OCI-LY3 (cell line): ENCODE results near the gene CIDEB.

Source experiments
- H2AFZ ChIP-seq: fragments of 200-600, 300-600 bp; shearing (Covaris generic); 2 replicates; pipeline ENCODE4 v1.6.0; 2014; ENCODE audit warnings: antibody characterized with exemption, low read depth, low read length
- H3K27ac ChIP-seq: fragments of 200-600, 300-600 bp; sonication (generic); 2 replicates; pipeline ENCODE4 v1.5.1; 2014; ENCODE audit warnings: mild to moderate bottlenecking, low read length, moderate library complexity, mixed read lengths
- H3K27me3 ChIP-seq: fragments of 200-600, 300-600 bp; sonication (generic); 2 replicates; pipeline ENCODE4 v1.6.1; 2014; ENCODE audit warnings: low read depth, low read length, mixed read lengths
- H3K36me3 ChIP-seq: fragments of 200-600, 300-600 bp; sonication (generic); replicated peaks from 2 replicates; pipeline ENCODE3; 2014; ENCODE audit warnings: low read depth, low read length, mixed read lengths
- H3K4me1 ChIP-seq: fragments of 300-600, 200-600 bp; sonication (generic); 2 replicates; pipeline ENCODE4 v1.6.1; 2014; ENCODE audit warnings: low read length, mixed read lengths
- H3K4me2 ChIP-seq: fragments of 200-600, 300-600 bp; sonication (generic); 2 replicates; pipeline ENCODE4 v1.6.1; 2014; ENCODE audit warnings: low read length, mixed read lengths
- H3K4me3 ChIP-seq: fragments of 300-600, 200-600 bp; sonication (generic); 2 replicates; pipeline ENCODE4 v1.5.1; 2014; ENCODE audit warnings: antibody characterized with exemption, mild to moderate bottlenecking, low read length, moderate library complexity
- H3K79me2 ChIP-seq: fragments of 300-600, 200-600 bp; shearing (Covaris generic); 2 replicates; pipeline ENCODE4 v1.6.1; 2014; ENCODE audit warnings: mild to moderate bottlenecking, low read length, mixed read lengths
- H3K9ac ChIP-seq: fragments of 300-600, 200-600 bp; shearing (Covaris generic); 2 replicates; pipeline ENCODE4 v1.6.0; 2014; ENCODE audit warnings: mild to moderate bottlenecking, low read length, moderate library complexity
- H3K9me3 ChIP-seq: fragments of 200-600, 300-600 bp; shearing (Covaris generic); 2 replicates; pipeline ENCODE4 v1.6.1; 2014; ENCODE audit warnings: low read length, mixed read lengths; ENCODE audit not compliant: insufficient read depth
- H4K20me1 ChIP-seq: fragments of 200-600, 300-600 bp; sonication (generic); 2 replicates; pipeline ENCODE4 v1.6.1; 2016; ENCODE audit warnings: low read length, mixed read lengths; ENCODE audit not compliant: insufficient read depth
- EZH2phosphoT487 ChIP-seq: fragments of 200-600 bp; shearing (Covaris generic); IDR thresholded peaks from 2 replicates; pipeline ENCODE4 v1.6.1; 2018; ENCODE audit warnings: antibody characterized with exemption, mixed run types, low read depth
- TF ChIP-seq, protein P1 (sequence below): fragments of 200-600, 300-600 bp; sonication (generic); IDR thresholded peaks from 2 replicates; pipeline ENCODE4 v1.5.1; 2014; ENCODE audit warnings: antibody characterized with exemption, low read length, low read depth

CIDEB gene

DNA sequence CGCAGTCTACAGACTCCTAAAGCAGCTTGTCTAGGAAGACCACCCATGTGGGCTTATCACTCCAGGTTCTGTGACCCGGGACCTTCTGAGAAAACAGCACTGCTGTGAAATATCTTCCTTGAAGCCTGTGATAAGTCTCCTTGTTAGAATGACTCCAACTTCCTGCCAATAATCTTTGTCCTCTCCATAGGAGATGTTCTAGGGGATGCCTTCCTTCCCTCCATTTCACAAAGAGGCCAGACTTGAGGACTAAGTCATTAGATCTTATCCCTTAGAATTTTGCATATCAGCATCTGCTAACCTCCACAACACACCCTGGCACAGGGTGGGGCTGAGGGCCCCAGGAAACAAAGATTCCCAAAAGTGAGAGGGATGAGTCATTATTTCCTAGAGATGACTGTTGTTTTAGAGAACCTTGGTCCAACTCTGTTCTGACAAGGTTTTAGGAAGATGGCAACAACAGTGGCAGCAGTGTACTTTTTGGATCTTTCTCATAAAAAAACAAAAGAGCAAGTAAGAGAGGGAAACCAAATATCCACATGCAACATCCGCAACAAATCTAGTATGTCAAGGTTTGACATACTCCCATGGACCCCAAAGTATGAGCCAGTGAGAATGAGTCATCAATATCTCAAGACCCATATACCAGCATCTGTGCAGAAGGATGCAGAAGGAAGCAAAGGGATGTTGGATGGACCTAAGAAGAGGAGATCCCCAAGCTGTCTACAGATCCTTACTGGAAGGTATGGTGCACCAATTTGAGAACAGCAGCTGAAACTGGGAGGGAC, 9.6 kb upstream of the CIDEB start:
- Histone ChIP-seq H3K27ac (no peak overlapping the region), H3K79me2 (no peaks in the 10 kb centered on the region), H3K36me3 (no peaks in the 10 kb centered on the region), H2AFZ (no peak overlapping the region), H3K4me1 (no peaks in the 10 kb centered on the region), H3K9ac (no peak overlapping the region), H3K9me3 (no peaks in the 10 kb centered on the region), H3K27me3 (peaks cover 11% of the 10 kb centered on the region), H4K20me1 (no peaks in the 10 kb centered on the region), H3K4me2 (no peak overlapping the region), H3K4me3 (no peak overlapping the region)
- TF ChIP-seq, protein P1, sequence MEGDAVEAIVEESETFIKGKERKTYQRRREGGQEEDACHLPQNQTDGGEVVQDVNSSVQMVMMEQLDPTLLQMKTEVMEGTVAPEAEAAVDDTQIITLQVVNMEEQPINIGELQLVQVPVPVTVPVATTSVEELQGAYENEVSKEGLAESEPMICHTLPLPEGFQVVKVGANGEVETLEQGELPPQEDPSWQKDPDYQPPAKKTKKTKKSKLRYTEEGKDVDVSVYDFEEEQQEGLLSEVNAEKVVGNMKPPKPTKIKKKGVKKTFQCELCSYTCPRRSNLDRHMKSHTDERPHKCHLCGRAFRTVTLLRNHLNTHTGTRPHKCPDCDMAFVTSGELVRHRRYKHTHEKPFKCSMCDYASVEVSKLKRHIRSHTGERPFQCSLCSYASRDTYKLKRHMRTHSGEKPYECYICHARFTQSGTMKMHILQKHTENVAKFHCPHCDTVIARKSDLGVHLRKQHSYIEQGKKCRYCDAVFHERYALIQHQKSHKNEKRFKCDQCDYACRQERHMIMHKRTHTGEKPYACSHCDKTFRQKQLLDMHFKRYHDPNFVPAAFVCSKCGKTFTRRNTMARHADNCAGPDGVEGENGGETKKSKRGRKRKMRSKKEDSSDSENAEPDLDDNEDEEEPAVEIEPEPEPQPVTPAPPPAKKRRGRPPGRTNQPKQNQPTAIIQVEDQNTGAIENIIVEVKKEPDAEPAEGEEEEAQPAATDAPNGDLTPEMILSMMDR, result no peak
- TF ChIP-seq EZH2phosphoT487, result no peak

GRCh38 chr14:24316597-24316950, 8.8 kb upstream of the CIDEB start:
- Histone ChIP-seq H2AFZ (no peak overlapping the region), H3K27me3 (peaks cover 11% of the 10 kb centered on the region; the same call in 1 of the 2 replicates), H3K4me1 (no peaks in the 10 kb centered on the region), H3K4me2 (no peak overlapping the region), H3K79me2 (no peaks in the 10 kb centered on the region), H3K9me3 (no peaks in the 10 kb centered on the region), H3K4me3 (no peak overlapping the region), H3K9ac (no peak overlapping the region), H3K27ac (no peak overlapping the region), H3K36me3 (no peaks in the 10 kb centered on the region), H4K20me1 (no peaks in the 10 kb centered on the region)
- TF ChIP-seq, protein P1, result no peak
- no peak for TF ChIP-seq EZH2phosphoT487

GRCh38 chr14:24315807-24316596, 8.2 kb upstream of the CIDEB start:
- Histone ChIP-seq H3K27me3 (peaks cover 11% of the 10 kb centered on the region; the same call in 1 of the 2 replicates), H3K4me1 (no peaks in the 10 kb centered on the region), H3K9me3 (no peaks in the 10 kb centered on the region), H3K36me3 (no peaks in the 10 kb centered on the region), H3K79me2 (no peaks in the 10 kb centered on the region), H3K9ac (no peak overlapping the region), H2AFZ (no peak overlapping the region), H4K20me1 (no peaks in the 10 kb centered on the region), H3K27ac (no peak overlapping the region), H3K4me2 (no peak overlapping the region), H3K4me3 (no peak overlapping the region)
- TF ChIP-seq EZH2phosphoT487, result no peak
- TF ChIP-seq, protein P1, result no peak

DNA sequence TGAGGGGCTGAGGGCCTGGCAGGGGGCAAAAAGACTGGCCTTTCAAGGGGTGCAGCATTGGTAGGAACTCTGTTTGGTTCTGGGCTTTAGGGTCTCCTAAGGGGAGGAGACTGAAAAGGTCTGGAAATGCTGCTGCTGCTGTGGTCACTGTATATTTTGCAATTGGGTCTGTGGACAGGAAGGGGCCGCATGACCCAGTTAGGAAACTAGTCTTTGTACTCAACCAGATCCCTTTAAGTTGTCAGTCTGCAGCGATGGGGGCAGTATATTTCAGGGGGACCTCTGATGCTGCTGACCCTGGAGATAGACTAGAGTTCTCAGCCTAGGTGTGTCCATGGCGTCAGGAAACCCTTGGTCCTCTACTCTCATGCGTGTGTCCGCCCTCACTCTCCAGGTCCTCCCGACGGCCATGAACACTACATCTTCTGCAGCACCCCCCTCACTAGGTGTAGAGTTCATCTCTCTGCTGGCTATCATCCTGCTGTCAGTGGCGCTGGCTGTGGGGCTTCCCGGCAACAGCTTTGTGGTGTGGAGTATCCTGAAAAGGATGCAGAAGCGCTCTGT, 7.5 kb upstream of the CIDEB start:
- Histone ChIP-seq H3K4me3 (no peak overlapping the region), H3K4me2 (no peak overlapping the region), H3K27ac (no peak overlapping the region)

More for the DNA sequence above, 7.5 kb upstream of the CIDEB start:
- no peak for TF ChIP-seq EZH2phosphoT487
- TF ChIP-seq, protein P1, result no peak
- Histone ChIP-seq H2AFZ (no peak overlapping the region), H3K9me3 (no peaks in the 10 kb centered on the region), H3K27me3 (peaks cover 9% of the 10 kb centered on the region; the same call in 1 of the 2 replicates), H4K20me1 (no peaks in the 10 kb centered on the region), H3K36me3 (no peaks in the 10 kb centered on the region), H3K4me1 (no peaks in the 10 kb centered on the region), H3K9ac (no peak overlapping the region), H3K79me2 (no peaks in the 10 kb centered on the region)
